HG03439 (cell line): ENCODE results near the gene IKBIP.
"Not testable (repeated sequence)": the region's sequence is repeated elsewhere in the genome, so short reads cannot be mapped to it uniquely, and the experiment has no call there.

Experiments used
- ATAC-seq: cut with Tn5 transposase; IDR thresholded peaks from one replicate; pipeline ENCODE4 v1.9.1; 2021; ENCODE audit warnings: mild to moderate bottlenecking, moderate library complexity; ENCODE audit not compliant: unreplicated experiment

Gene IKBIP

GRCh38 chr12:98644712-98645571, at the start of gene IKBIP, which contains the start of gene APAF1:
Gene IKBIP, minus strand, starts transcription at chr12:98644788. Its CDS starts 87 bp downstream, at chr12:98644701.
Gene APAF1, plus strand, starts transcription at chr12:98645290. Its CDS starts 3,070 bp downstream, at chr12:98648360.
- peak; percentile 93 for ATAC-seq

DNA sequence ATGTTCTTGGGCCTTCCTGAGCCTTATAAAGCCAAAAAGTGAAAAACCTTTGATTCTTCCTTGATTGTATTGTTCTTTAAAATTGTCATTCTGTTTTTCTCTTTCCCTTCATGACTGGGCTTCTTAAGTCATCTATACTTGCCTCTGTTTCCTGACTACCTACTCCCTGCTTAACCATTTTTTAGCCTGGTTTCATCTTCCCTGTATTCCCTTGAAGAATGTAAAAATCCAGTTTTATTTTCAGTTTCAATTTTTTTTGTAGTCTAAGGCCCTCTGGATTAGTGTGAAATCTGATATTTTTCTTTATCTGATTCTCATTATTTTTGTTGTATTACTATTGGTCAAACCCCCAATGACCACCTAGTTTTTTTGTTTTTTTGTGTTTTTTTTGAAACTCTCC, 46.8 kb upstream of the IKBIP start:
- no peak for ATAC-seq

- ATAC-seq: no peak
Measured at GRCh38 chr12:98686603-98687002, 42.0 kb upstream of the IKBIP start.

DNA sequence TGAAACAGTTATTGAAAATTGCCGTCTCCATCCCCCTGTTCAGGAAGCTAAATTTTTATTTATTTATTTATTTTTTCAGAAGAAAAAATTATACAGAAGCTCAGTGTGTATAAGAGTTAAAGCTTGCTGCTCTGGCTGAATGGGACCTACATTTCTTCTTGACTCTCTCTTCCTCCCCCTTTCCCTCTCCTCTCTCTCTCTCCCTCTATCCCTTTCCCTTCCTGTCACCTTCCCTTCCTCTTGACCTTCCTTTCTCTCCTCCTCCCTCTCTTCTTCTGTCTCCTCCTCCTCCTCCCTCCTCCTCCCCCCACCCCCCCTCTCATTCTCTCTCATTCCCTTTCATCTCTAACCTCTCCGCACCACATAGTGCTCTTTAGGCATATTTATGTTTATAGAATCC, 39.6 kb upstream of the IKBIP start:
- no peak for ATAC-seq

DNA sequence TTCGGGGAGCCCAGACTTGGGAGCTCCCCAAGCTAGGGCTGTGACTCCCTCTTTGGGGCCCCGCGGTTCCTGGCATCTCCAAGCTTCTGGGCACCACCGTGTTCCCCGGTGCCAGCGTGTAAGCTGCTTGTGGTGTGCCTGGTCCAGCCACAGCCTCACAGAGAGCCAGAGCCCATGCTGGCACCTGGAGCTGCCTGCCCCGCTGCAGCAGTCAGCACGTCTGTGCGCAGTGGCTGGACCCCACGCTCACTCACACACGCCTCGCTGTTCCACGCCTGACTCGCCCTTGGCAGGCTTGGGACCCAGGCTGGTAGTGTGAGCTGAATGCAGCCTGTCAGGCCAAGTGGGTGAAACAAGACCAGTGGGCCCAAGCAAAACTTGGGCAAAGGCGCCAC, 35.0 kb upstream of the IKBIP start:
- no peak for ATAC-seq

GRCh38 chr12:98678946-98679610, 34.5 kb upstream of the IKBIP start:
- no peak for ATAC-seq

- ATAC-seq: no peak
Measured at GRCh38 chr12:98678236-98678945, 33.8 kb upstream of the IKBIP start.

GRCh38 chr12:98674841-98675240, 30.3 kb upstream of the IKBIP start:
- no peak for ATAC-seq

- no peak for ATAC-seq
Measured at GRCh38 chr12:98671459-98671858, 26.9 kb upstream of the IKBIP start.

DNA sequence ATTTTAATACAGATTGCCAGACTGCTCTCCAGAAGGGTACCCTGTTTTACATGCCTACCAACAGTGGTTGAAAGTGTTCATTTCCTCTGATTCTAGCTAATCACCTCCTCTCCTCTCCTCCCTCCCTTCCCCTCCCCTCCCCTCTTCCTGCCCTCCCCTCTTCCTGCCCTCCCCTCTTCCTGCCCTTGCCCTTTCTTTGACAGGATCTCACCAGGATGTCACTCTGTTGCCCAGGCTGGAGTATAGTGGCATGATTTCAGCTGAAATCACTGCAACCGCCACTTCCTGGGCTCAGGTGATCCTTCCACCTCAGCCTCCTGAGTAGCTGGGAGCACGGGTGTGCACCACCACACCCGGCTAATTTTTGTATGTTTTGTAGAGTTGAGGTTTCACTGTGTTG, 25.2 kb upstream of the IKBIP start:
- ATAC-seq: no peak

- no peak for ATAC-seq
Measured at GRCh38 chr12:98660521-98660920, 15.9 kb upstream of the IKBIP start.

DNA sequence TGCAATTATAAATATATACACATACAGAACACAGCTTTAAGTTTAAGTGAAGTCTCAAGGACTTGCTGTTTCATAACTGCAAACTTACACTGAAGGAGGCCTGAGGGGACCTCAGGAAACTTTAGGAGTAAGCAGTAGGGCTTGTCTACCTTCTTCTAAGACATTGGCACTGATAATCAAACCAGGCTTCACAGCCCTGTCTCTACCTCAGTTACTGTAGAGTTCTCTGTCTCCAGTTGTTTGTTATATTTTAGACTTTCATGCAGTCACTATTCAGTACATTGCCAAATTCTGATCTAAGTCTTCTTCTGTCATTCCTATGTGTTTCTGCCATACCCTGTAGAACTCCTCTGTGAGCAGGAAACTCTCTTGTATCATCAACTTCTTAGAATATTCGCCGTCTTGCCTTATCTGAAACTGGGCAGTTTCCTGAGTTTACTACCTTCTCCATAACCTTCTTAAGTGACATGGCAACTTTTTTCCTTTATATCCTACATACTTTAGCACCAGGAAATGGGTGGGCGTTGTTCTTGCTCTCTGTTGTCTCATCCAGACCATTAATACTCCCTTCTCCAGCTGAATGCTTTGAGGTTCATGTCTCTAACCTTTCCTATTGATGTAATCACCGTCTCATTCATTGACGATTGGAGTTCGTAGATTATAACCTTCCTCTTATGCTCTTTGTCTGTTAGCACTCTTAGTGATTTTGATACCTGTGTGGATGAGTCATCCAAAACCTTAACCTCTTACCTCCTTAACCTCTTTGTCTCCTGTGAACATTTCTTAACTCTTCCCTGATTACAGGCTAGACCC, 11.9 kb upstream of the IKBIP start:
- peak; percentile 49 for ATAC-seq

- ATAC-seq: no peak
Measured at GRCh38 chr12:98653866-98654493, 9.4 kb upstream of the IKBIP start.

DNA sequence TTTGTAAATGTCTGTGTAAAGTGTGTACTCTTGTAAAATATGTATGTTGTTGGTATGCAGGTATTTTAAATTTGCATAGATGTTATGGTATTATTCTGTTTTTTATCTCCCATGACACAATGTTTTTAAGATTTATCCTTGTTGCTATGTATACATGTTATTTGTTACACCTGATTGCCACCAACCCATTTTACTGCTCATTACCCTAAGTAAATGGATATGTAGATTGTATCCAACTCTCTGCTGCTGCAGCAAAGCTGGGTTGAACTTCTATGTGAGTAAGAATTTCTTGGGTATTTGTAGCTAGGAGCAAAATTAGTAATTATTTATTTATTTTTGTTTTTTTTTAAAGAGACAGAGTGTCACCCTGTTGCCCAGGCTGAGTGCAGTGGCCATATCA, 6.7 kb upstream of the IKBIP start:
- no peak for ATAC-seq

- ATAC-seq: no peak
Measured at GRCh38 chr12:98646294-98647090, 1.9 kb upstream of the IKBIP start.

DNA sequence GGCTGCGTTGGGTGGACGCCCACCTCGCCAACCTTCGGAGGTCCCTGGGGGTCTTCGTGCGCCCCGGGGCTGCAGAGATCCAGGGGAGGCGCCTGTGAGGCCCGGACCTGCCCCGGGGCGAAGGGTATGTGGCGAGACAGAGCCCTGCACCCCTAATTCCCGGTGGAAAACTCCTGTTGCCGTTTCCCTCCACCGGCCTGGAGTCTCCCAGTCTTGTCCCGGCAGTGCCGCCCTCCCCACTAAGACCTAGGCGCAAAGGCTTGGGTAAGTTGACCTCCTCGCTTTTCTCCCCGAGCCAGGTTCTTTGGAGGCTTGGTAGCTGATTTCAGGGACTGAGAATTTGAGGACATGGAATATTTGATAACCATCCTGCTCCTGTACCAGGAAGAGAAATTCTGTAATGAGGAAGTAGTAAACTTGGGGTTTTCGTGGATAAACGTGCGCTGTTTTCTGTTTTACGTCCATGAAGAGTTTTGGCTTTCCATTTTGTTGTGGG, 1.0 kb upstream of the IKBIP start:
- ATAC-seq: peak; percentile 1

GRCh38 chr12:98644433-98644711, 216 bp downstream of the IKBIP start:
- peak; percentile 21 for ATAC-seq

DNA sequence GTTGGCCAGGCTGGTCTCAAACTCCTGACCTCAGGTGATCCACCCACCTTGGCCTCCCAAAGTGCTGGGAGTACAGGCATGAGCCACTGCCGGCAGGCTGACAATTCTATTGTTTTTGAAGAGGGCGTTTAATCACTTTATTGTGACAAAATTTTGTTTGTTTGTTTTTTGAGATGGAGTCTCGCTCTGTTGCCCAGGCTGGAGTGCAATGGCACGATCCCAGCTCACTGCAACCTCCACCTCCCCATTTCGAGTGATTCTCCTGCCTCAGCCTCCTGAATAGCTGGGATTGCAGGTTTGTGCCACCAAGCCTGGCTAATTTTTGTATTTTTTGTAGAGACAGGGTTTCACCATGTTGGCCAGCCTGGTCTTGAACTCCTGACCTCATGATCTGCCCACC, 1.8 kb downstream of the IKBIP start:
- not testable (repeated sequence) for ATAC-seq

GRCh38 chr12:98639491-98639890, 5.1 kb downstream of the IKBIP start:
- ATAC-seq: no peak

GRCh38 chr12:98638009-98638408, 6.6 kb downstream of the IKBIP start:
- ATAC-seq: no peak
